ENCODE results near the gene GPAT2.
"Not testable (repeated sequence)": the region's sequence is repeated elsewhere in the genome, so short reads cannot be mapped to it uniquely, and the experiment has no call there.

The GPAT2 gene

DNA sequence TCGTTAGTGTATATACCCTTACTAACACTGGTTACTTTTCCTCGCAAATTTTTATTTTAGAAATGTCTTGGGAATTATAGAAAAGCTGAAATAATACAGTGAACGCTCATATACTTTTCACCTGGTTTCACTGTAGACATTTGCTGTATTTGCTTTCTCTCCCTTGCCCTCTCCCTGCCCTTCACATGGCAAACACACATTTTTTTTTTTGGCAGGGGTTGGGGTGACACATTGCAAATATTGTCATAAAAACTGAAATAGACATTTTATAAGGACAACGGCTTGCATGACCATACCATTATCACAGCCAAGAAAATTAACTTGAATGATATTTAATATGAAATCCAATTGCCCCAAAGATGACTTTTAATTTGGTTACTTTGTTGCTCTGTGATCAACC lies 18.4 kb downstream of the GPAT2 start:
- not testable (repeated sequence) for H3K36me3 Mint-ChIP-seq (ENCODE audit: low read depth); H3K4me1 Mint-ChIP-seq (ENCODE audit: low read depth); H3K27me3 Mint-ChIP-seq; H3K9me3 Mint-ChIP-seq; H3K27ac Mint-ChIP-seq; H3K4me3 Mint-ChIP-seq

DNA sequence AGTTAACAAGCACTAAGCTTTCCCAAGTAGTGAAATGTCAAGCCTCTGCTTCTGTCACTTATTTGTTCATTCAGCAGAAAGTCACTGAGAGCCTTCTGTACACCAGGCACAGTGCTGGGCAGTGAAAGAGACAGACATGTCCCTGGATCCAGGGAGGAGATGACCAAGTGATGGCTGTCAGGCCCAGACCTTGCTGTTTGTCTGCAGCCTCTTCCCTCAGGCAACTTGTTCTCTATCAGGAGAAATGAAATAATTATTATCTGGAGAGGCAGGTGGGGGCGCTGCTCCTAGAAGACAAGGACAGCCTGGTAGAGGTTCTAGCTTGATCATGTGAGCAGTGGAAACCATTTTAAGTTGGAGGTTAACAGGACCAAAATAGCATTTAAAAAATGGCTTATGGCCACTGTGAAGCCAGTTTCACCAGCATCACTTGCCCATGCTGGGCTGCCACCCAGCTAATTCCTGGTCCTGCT lies 21.9 kb downstream of the GPAT2 start:
- not testable (repeated sequence) for H3K27me3 Mint-ChIP-seq; H3K27ac Mint-ChIP-seq; H3K9me3 Mint-ChIP-seq; H3K4me3 Mint-ChIP-seq; H3K36me3 Mint-ChIP-seq (ENCODE audit: low read depth)
- peaks cover 13% of the 10 kb centered on the region for H3K4me1 Mint-ChIP-seq (ENCODE audit: low read depth)

DNA sequence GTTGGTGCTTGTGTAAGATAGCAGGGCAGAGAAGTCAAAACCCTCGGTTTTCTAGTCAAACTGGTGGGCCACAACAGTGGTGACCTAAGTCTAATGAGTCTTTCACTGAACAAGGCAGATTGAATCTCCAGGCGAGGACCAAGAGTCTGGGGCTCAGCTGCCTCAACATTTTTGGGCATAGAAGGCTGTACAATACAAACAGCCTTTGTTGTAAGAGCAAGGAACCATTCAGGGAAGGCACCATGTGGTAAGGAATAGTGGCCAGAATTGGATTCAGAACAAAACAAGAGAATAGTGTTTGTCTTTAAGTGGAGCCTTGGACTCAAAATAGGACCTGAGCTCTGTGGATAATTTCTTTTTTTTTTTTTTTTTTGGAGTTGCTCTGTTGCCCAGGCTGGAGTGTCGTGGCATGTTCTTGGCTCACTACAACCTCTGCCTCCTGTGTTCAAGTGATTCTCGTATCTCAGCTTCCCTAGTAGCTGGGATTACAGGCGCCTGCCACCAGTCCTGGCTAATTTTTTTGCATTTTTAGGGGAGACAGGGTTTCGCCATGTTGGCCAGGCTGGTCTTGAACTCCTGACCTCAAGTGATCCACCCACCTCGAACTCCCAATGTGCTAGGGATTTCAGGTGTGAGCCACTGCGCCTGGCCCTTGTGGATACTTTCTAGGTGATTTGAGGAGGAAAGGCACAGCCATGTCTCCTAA lies 22.5 kb downstream of the GPAT2 start:
- not testable (repeated sequence) for H3K27ac Mint-ChIP-seq; H3K4me3 Mint-ChIP-seq; H3K9me3 Mint-ChIP-seq; H3K27me3 Mint-ChIP-seq; H3K36me3 Mint-ChIP-seq (ENCODE audit: low read depth)
- H3K4me1 Mint-ChIP-seq (ENCODE audit: low read depth), result peaks cover 13% of the 10 kb centered on the region

DNA sequence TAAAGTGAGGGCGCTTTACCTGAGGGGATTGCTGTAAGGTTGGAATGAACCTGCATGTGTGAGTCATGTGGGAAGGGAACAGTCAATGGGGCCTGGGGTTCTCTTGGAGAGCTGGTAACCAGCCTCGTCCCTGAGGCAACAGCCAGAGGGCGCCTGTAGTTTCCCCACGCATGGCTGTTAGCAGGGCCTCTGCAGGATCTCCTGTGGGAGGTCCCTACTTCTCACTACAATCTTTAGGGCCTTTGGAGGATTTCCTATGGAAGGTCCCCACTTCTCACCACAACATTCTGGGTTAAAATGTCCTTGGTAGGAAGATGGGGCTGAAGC lies 23.6 kb downstream of the GPAT2 start:
- H3K27ac Mint-ChIP-seq; H3K9me3 Mint-ChIP-seq; H3K36me3 Mint-ChIP-seq (ENCODE audit: low read depth): not testable (repeated sequence)
- H3K4me3 Mint-ChIP-seq, result peak overlapping the region; percentile 62
- peaks cover 13% of the 10 kb centered on the region for H3K4me1 Mint-ChIP-seq (ENCODE audit: low read depth)
- peaks cover 12% of the 10 kb centered on the region for H3K27me3 Mint-ChIP-seq

DNA sequence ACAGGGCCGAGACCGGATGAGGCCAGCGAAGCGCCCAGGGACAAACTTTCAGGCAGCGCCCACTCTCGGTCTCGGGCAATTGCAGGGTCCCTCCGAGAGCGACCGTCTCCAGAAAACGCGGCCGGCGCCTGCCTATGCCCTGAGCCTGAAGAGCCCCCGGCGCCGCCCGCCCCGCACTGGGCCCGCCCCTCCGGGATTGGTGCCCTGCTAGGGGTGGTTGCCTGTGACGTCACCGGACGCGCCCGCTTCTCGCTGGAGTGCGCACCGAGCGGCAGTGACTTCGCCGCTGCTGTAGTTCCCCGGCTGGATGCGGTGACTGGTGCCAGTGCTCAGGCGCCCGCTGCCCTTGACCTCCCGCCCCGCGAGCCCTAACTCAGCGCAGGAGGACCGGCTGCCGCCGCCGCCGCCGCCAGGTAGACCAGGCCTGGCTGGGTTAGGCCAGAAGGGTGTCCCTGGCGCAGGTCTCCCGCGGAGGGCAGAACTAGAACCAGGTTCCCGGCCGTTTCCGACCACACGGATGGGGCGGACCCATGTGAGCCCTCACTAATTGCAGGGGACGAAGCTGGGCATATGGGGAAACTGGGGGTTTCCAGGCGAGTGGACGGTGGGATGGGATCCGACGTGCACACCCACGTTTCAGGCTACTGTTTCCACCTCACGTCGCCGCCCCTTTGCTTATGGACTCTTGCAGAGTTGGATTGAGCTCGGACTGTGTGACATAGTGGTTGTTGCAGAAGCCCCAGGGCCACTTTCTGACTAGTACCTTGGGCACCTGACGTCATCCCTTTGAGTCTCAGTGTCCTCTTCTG lies 24.2 kb downstream of the GPAT2 start:
- H3K4me1 Mint-ChIP-seq (ENCODE audit: low read depth), result peaks cover 13% of the 10 kb centered on the region
- peak overlapping the region; percentile 80 for H3K4me3 Mint-ChIP-seq
- H3K36me3 Mint-ChIP-seq (ENCODE audit: low read depth); H3K27ac Mint-ChIP-seq; H3K9me3 Mint-ChIP-seq: not testable (repeated sequence)
- peaks cover 18% of the 10 kb centered on the region for H3K27me3 Mint-ChIP-seq

DNA sequence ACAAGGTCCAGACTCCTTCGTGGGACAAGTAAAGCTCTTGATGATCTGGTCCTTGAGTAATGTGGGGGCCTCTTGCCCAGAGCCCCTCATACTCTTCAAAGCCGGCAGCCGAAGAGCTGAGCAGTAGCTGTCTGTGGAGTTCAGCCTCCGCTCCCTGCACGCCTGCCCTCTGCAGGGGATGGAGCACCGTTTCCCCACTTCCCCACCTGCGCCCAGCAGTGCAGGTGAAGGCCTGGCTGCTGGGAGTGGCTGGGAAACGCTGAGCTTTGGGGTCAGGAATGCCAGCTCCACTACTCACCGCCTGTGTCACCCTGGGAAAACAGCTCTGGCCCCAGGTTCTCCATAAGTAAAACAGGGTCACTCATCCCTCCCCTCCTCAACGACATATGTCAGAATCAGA lies 24.9 kb downstream of the GPAT2 start:
- Mint-ChIP-seq H3K4me3 (peak overlapping the region; percentile 80), H3K27ac (peak overlapping the region; percentile 53), H3K4me1 (ENCODE audit: low read depth) (peaks cover 13% of the 10 kb centered on the region), H3K27me3 (peaks cover 25% of the 10 kb centered on the region)
- H3K9me3 Mint-ChIP-seq; H3K36me3 Mint-ChIP-seq (ENCODE audit: low read depth): not testable (repeated sequence)

DNA sequence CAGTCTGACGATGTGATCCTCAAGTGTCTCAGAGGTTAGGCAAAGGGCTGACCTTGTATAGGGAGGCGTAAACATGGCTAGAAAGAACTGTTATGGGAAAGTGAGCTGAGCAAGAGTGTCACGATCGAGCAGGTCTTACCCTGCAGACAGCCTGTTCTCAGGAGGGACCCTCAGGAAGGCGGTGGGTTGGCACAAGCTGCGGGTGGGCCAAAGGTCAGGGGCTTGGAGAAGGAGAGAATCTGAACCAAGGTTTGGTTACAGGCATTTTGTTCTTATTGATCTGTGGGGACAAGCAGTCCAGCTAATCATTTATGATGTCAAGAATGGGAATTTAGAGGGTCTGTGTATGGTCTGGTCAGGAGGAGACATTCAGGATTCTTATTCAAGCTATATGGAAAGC lies 26.7 kb downstream of the GPAT2 start:
- not testable (repeated sequence) for H3K27ac Mint-ChIP-seq; H3K9me3 Mint-ChIP-seq; H3K36me3 Mint-ChIP-seq (ENCODE audit: low read depth); H3K4me3 Mint-ChIP-seq
- peaks cover 30% of the 10 kb centered on the region for H3K27me3 Mint-ChIP-seq
- H3K4me1 Mint-ChIP-seq (ENCODE audit: low read depth), result peaks cover 13% of the 10 kb centered on the region

DNA sequence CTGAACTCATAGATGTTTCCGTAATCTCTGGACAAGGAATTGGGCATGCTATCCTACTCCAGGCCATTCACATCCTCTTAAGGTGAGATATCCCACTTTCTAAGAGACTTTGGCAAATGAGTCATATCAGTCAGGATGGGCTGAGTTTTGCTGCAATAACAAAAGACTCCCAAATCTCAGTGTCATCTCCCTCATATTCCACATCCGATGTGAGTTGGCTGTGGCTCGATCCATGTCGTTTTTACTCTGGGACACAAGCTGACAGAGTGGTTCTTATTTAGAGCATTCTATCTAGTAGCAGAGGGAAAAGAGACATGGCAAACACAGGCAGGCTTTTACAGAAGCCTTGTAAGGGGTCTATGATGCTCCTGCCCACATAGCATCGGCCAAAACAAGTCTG lies 28.5 kb downstream of the GPAT2 start:
- H3K4me3 Mint-ChIP-seq; H3K27ac Mint-ChIP-seq; H3K36me3 Mint-ChIP-seq (ENCODE audit: low read depth); H3K9me3 Mint-ChIP-seq; H3K4me1 Mint-ChIP-seq (ENCODE audit: low read depth): not testable (repeated sequence)
- peaks cover 36% of the 10 kb centered on the region for H3K27me3 Mint-ChIP-seq

DNA sequence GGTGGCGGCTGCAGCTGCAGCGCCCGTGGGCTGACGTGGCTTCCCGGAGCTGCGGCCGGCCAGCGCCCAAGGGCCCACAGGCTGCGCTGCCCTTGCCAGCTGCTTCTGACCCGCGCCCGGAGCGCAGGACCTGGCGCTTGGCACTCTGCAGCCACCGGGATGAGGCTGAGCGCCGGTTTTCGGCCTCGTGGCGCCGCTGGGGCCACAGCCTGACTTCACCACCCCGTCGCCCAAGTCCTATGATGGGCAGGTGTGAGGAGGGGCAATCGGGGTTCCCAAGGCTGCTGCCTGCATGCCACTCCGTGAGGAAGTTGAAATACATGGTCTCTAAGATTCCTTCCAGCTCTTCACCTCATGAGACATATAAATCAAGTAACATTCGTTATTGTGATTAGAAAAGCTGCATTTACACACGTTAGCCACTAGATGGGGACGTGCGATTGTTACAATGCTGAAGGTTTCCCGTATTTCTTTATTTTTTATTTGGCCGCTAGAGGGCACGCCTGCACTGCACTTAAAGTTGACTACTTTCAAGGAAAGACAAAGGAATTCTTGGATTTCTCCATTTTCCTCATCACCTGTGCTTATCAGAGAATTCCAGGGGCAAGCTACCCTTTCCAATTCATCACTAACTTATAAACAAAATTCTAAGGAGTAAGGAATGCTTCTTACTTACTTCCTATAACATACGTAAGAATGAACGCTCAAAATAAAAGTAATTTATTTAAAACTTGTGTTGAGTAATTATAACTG lies 42.0 kb downstream of the GPAT2 start:
- H3K36me3 Mint-ChIP-seq (ENCODE audit: low read depth); H3K9me3 Mint-ChIP-seq; H3K4me1 Mint-ChIP-seq (ENCODE audit: low read depth): not testable (repeated sequence)
- Mint-ChIP-seq H3K27ac (peak overlapping the region; percentile 91), H3K4me3 (peak overlapping the region; percentile 83), H3K27me3 (peaks cover 27% of the 10 kb centered on the region)

DNA sequence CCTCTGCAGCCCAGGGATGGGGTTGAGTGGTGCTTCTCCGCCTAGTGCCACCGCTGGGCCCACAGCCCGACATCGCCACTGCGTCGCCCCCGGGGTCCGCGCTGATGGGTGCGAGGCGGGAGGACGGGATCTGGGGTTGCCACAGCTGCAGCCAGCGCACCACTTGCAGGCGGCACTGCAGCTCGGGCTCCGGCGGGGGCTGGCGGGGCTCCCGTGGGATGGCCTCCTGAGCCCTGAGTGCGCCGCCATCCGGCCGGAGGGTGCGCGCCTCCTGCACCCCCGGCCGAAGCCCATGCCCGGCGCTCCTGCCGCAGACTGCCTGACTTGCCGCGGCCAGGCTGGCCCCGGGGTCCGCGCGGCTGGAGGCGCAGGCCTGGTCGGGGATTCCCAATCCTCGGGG lies 42.6 kb downstream of the GPAT2 start:
- peaks cover 26% of the 10 kb centered on the region for H3K27me3 Mint-ChIP-seq
- H3K9me3 Mint-ChIP-seq; H3K4me1 Mint-ChIP-seq (ENCODE audit: low read depth); H3K36me3 Mint-ChIP-seq (ENCODE audit: low read depth): not testable (repeated sequence)
- H3K27ac Mint-ChIP-seq, result peak overlapping the region; percentile 55
- H3K4me3 Mint-ChIP-seq, result peak overlapping the region; percentile 74

DNA sequence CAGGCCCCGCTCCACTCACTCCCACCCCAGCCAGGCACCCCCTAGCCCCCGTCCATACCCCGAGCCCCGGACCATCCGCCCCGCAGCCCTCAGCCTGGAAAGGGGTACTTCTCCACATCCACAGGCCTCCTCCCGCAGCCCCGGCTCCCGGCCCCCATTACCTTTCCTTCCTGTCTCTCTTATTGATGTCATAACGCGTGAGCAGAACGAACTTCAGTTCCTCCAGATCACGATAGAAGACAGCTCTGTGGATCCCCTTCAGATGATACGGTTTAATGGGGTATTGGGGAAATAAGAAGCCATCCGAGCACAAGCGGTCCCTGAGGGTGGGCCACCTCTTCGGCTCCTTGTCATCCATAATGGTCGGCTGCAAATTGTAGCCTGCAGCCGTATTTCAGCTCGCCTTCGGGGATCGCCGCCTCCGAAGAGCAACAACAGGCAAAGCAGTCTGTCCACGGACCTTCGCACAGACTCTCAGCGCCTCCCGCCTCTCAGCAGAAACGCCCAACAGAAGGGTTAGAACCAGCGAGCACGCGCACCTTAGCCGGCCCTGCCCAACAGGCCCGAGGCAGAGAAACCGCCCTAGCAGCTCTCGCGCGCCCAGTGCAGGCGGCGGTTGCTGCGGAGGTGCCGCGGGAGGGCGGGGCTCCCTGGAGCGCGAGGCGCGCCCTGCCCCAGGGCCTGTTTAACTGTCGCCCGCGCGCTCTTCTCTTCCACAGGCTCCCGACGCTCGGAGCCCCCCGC lies 43.2 kb downstream of the GPAT2 start, which contains the start of gene ANKRD36C:
Gene ANKRD36C (minus strand): TSS at position 474 of the 744 bp plus-strand sequence. CDS start 116 bp downstream, at position 358.
- Mint-ChIP-seq H3K27ac (peak within 1 kb of the TSS; percentile 97), H3K27me3 (peaks cover 23% of the 10 kb centered on the region), H3K4me3 (peak within 1 kb of the TSS; percentile 97)
- not testable (repeated sequence) for H3K4me1 Mint-ChIP-seq (ENCODE audit: low read depth); H3K9me3 Mint-ChIP-seq; H3K36me3 Mint-ChIP-seq (ENCODE audit: low read depth)

DNA sequence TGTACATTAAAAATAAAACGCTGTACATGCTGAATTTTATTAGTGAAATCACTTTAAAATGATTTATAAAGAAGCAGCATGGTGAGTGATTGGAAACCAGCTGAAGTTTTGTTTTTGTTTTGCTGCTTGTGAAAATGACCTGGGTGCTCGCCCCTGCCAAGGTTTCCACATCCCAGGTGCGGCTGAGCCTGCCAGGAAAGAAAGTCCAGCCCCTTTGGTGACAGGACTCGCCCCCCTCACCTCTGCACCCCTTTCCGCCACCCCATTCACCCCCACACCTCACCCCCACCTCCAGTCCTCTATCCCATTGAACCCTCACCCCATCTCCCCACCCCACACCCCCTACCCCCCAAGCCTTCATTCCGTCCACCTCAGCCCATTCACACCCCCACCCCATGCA lies 43.8 kb downstream of the GPAT2 start:
- H3K4me3 Mint-ChIP-seq, result peak overlapping the region; percentile 32
- not testable (repeated sequence) for H3K9me3 Mint-ChIP-seq; H3K27ac Mint-ChIP-seq; H3K36me3 Mint-ChIP-seq (ENCODE audit: low read depth); H3K4me1 Mint-ChIP-seq (ENCODE audit: low read depth)
- H3K27me3 Mint-ChIP-seq, result peaks cover 19% of the 10 kb centered on the region
